HepG2 (cell line): Measurements from ENCODE around the gene TLL2. TPM values are rescaled to one million over a fixed set of nuclear protein-coding genes. Genes with fewer than 3 reads are reported as not detected.

Experiments
- ATAC-seq: fragments of 200-7000 bp; cut with Tn5 transposase; 3 replicates; pipeline ENCODE4 v1.9.1; 2020; ENCODE audit warnings: mild to moderate bottlenecking, moderate library complexity
- BruUV-seq: library from RNA; stranded (reverse); fragments of 400-500 nt; replicated peaks from 2 replicates; lab custom pipeline; 2021; lab: Mats Ljungman, UMichigan
- CTCF ChIA-PET: fragments of 300-600 bp; formaldehyde crosslinking; extraction: SDS; loops from one replicate; lab custom pipeline; 2021; ENCODE audit warnings: low total read pairs, inconsistent platforms, low intra/inter-chr PET ratio; lab: Yijun Ruan, JAX
- POLR2A ChIA-PET: fragments of 350-600 bp; sonication (Branson Sonifier 250); formaldehyde crosslinking; loops from one replicate; lab custom pipeline; 2020; ENCODE audit warnings: antibody characterized with exemption, inconsistent platforms; lab: Yijun Ruan, JAX
- DNase-seq: peaks from one replicate; pipeline ENCODE4 v3.0.0-alpha.2; 2015; ENCODE audit warnings: low spot score
- FAIRE-seq: peaks from 3 replicates; lab custom pipeline; 2011; peaks lifted over from hg19 to GRCh38; lab: Jason Lieb, UNC
- H2AFZ ChIP-seq: one replicate; pipeline ENCODE4 v1.6.1; 2011; ENCODE audit warnings: low read length, inconsistent platforms
- H3K27ac ChIP-seq: fragments of 300-600 bp; 3 replicates; pipeline ENCODE4 v1.8.0; 2011; ENCODE audit warnings: mixed run types, mild to moderate bottlenecking, mixed read lengths, low read length, inconsistent platforms; ENCODE audit not compliant: insufficient read depth; ENCODE audit errors: extremely low read length
- H3K27me3 ChIP-seq, 2 experiments: fragments of 200-600 bp in 1 of 2; 2 replicates in 1 of 2; 3 replicates in 1 of 2; pipeline versions ENCODE4 v1.6.0 to v1.8.0; 2011; ENCODE audit warnings: low read length in 2 of 2, mild to moderate bottlenecking in 2 of 2, moderate library complexity in 2 of 2, inconsistent platforms in 1 of 2; ENCODE audit not compliant: insufficient read depth in 2 of 2, control insufficient read depth in 1 of 2
- H3K36me3 ChIP-seq, 2 experiments: fragments of 200-600 bp in 1 of 2; replicated peaks in 1 of 2; 2 replicates in 1 of 2; 3 replicates in 1 of 2; pipeline versions ENCODE4 v1.5.1 to v1.8.0; 2011; ENCODE audit warnings: low read length in 2 of 2, inconsistent platforms in 1 of 2; ENCODE audit not compliant: insufficient read depth in 2 of 2, control insufficient read depth in 1 of 2
- H3K4me1 ChIP-seq: 2 replicates; pipeline ENCODE4 v1.5.1; 2012; ENCODE audit warnings: low read length, inconsistent platforms; ENCODE audit not compliant: insufficient read depth
- H3K4me2 ChIP-seq: 2 replicates; pipeline ENCODE4 v1.6.0; 2011; ENCODE audit warnings: low read depth, low read length, inconsistent platforms
- H3K4me3 ChIP-seq, 3 experiments: fragments of 200-600 bp in 1 of 3; sonication (generic), shearing (Covaris generic) in 1 of 3; replicated peaks in 1 of 3; 2 replicates each; pipeline ENCODE4 v1.5.1; 2011 to 2016; ENCODE audit warnings: low read length in 3 of 3, inconsistent platforms in 2 of 3, low read depth in 2 of 3, mild to moderate bottlenecking in 2 of 3, control low read depth in 1 of 3, mixed read lengths in 1 of 3; ENCODE audit not compliant: insufficient read depth in 1 of 3
- H3K79me2 ChIP-seq: one replicate; pipeline ENCODE4 v1.6.1; 2011; ENCODE audit warnings: low read length, inconsistent platforms; ENCODE audit not compliant: insufficient read depth
- H3K9ac ChIP-seq: 2 replicates; pipeline ENCODE4 v1.6.0; 2011; ENCODE audit warnings: mild to moderate bottlenecking, low read depth, low read length, inconsistent platforms; ENCODE audit not compliant: insufficient read depth
- H3K9me3 ChIP-seq: 2 replicates; pipeline ENCODE4 v1.5.1; 2012; ENCODE audit warnings: mild to moderate bottlenecking, low read length
- H4K20me1 ChIP-seq: 2 replicates; pipeline ENCODE4 v1.6.0; 2011; ENCODE audit warnings: inconsistent platforms, mild to moderate bottlenecking, low read length, moderate library complexity; ENCODE audit not compliant: insufficient read depth
- AGO2 ChIP-seq: fragments of 200-400 bp; formaldehyde crosslinking; optimal IDR thresholded peaks from 2 replicates; pipeline ENCODE3; 2017; ENCODE audit warnings: mild to moderate bottlenecking, low read depth, low read length, moderate library complexity
- HDAC2 ChIP-seq: sonication (generic); formaldehyde crosslinking; IDR thresholded peaks from 2 replicates; pipeline ENCODE4 v1.4.0; 2020; ENCODE audit warnings: missing genetic modification reagents
- RBAK ChIP-seq: sonication (generic); formaldehyde crosslinking; IDR thresholded peaks from 2 replicates; pipeline ENCODE4 v1.5.1; 2020; ENCODE audit warnings: mild to moderate bottlenecking, missing genetic modification reagents
- SAFB2 ChIP-seq: sonication (generic); formaldehyde crosslinking; IDR thresholded peaks from 2 replicates; pipeline ENCODE4 v1.5.1; 2020; ENCODE audit warnings: missing genetic modification reagents, low read depth, mild to moderate bottlenecking, borderline replicate concordance
- SAP130 ChIP-seq: IDR thresholded peaks from 2 replicates; pipeline ENCODE4 v1.6.1; 2016; ENCODE audit warnings: low read depth
- ZNF235 ChIP-seq: sonication (generic); formaldehyde crosslinking; IDR thresholded peaks from 2 replicates; pipeline ENCODE4 v1.8.1; 2023; ENCODE audit warnings: mild to moderate bottlenecking, missing genetic modification reagents, borderline replicate concordance
- WGBS: methylation state at CpG from one replicate; pipeline ENCODE4 v1.1.6; 2017; ENCODE audit warnings: low lambda C conversion rate; 5-methylcytosine and 5-hydroxymethylcytosine counted together
- in situ Hi-C: cut with HindIII; loops from 2 replicates; pipeline ENCODE4 v1.10.0; 2017; ENCODE audit warnings: low pct_unique_long_range_greater_than_20kb; ENCODE audit not compliant: extremely low pct_ligation_motif_present
- intact Hi-C: fragments of 100-400 bp; cut with micrococcal nuclease; formaldehyde crosslinking; loops from one replicate; pipeline ENCODE4 v1.10.0; 2022; ENCODE audit not compliant: unreplicated experiment
- polyA plus RNA-seq, 8 experiments: library from polyadenylated mRNA; depleted of rRNA in 3 of 8; stranded (reverse) in 7 of 8; unstranded in 1 of 8; fragments of >200 nt; fragmentation: Illumina TruSeq in 4 of 8; extraction: Trizol in 4 of 8; gene quantifications; 2 replicates each; pipeline versions ENCODE4 v1.2.1 to v1.2.3, GENCODE V29; 2011 to 2016; ENCODE audit warnings: low read depth in 4 of 8, missing spikeins in 1 of 8, mixed read lengths in 1 of 8; ENCODE audit not compliant: insufficient read depth in 1 of 8
- total RNA-seq, 5 experiments: library from RNA; depleted of rRNA; stranded (reverse); fragments of >200 nt; fragmentation: Illumina TruSeq; extraction: Trizol; gene quantifications; 2 replicates each; pipeline ENCODE4 v1.2.3, GENCODE V29; 2016; ENCODE audit warnings: low read depth in 1 of 5
- TF ChIP-seq, protein P1 (sequence below), 2 experiments: fragments of 450-650 bp in 1 of 2; sonication (generic) in 1 of 2; formaldehyde crosslinking in 1 of 2; IDR thresholded peaks; 2 replicates each; pipeline versions ENCODE4 v1.6.1 to v1.8.0; 2016 to 2022; ENCODE audit warnings: antibody characterized with exemption in 1 of 2, mild to moderate bottlenecking in 1 of 2, missing genetic modification reagents in 1 of 2

The TLL2 gene
- total and polyA plus RNA-seq, 2 of the 13 experiments (the other 11 are each of a cell fraction or from before 2014, with no cell fraction given) = 0.09 TPM; not detected in 1

DNA sequence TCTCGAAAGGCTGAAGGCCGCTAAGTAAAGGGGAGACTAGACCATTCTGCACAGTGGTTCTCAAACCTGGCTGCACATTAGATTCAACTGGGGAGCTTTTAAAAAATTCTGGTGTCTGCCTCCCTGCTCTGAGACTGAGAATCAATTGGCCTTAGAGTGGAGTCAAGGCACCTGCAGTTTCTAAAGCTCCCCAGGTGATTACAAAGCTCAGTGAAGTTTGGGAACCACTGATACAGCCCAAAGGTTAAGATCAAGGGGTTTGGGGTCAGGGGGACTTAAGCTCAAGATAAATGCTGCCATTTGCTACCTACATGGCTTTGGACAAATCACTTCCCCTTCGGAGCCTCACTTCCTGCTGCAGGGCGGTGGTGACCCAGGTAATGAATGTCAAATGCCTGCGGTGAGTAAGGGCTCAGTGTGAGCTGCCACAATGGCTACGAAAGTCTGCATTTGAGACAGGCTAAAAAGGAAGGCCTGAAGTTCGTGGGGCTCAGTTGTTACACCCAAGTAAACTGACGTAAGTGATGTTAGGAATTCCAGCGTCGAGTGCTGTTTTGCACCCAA, 72.3 kb downstream of the TLL2 start:
- H4K20me1 ChIP-seq = no peaks in the 10 kb centered on the region
- no peak for DNase-seq
- TF ChIP-seq, protein P1, sequence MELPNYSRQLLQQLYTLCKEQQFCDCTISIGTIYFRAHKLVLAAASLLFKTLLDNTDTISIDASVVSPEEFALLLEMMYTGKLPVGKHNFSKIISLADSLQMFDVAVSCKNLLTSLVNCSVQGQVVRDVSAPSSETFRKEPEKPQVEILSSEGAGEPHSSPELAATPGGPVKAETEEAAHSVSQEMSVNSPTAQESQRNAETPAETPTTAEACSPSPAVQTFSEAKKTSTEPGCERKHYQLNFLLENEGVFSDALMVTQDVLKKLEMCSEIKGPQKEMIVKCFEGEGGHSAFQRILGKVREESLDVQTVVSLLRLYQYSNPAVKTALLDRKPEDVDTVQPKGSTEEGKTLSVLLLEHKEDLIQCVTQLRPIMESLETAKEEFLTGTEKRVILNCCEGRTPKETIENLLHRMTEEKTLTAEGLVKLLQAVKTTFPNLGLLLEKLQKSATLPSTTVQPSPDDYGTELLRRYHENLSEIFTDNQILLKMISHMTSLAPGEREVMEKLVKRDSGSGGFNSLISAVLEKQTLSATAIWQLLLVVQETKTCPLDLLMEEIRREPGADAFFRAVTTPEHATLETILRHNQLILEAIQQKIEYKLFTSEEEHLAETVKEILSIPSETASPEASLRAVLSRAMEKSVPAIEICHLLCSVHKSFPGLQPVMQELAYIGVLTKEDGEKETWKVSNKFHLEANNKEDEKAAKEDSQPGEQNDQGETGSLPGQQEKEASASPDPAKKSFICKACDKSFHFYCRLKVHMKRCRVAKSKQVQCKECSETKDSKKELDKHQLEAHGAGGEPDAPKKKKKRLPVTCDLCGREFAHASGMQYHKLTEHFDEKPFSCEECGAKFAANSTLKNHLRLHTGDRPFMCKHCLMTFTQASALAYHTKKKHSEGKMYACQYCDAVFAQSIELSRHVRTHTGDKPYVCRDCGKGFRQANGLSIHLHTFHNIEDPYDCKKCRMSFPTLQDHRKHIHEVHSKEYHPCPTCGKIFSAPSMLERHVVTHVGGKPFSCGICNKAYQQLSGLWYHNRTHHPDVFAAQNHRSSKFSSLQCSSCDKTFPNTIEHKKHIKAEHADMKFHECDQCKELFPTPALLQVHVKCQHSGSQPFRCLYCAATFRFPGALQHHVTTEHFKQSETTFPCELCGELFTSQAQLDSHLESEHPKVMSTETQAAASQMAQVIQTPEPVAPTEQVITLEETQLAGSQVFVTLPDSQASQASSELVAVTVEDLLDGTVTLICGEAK (IDR thresholded peaks at IDR 0.05) = no peak
- TF ChIP-seq, protein P1 (CRISPR knock-in tag; IDR thresholded peaks at IDR 0.05) = no peak
- TF ChIP-seq SAP130 (no peak), SAFB2 (CRISPR knock-in tag) (no peak), HDAC2 (no peak), ZNF235 (no peak), AGO2 (no peak), RBAK (CRISPR knock-in tag) (no peak)
- no TSS peak for BruUV-seq
- no peak for ATAC-seq
- WGBS = 53% methylated on average over 8 of the region's 10 CpGs
- intact Hi-C loops (no loop called here), in situ Hi-C loops (no loop called here)
- H2AFZ ChIP-seq = no peak overlapping the region
- POLR2A ChIA-PET = no interaction called here
- H3K4me2 ChIP-seq = no peak overlapping the region
- no peaks in the 10 kb centered on the region for H3K4me1 ChIP-seq
- H3K27ac ChIP-seq = no peak overlapping the region
- no peak overlapping the region for H3K4me3 ChIP-seq
- no peaks in the 10 kb centered on the region for H3K36me3 ChIP-seq
- FAIRE-seq = no peak
- CTCF ChIA-PET = no interaction called here
- H3K9me3 ChIP-seq = no peaks in the 10 kb centered on the region
- 0 out of 5 replicates have a peak, but pooled peaks cover 0 to 6% of the 10 kb centered on the region in 2 experiments for H3K27me3 ChIP-seq
- H3K79me2 ChIP-seq = no peaks in the 10 kb centered on the region
- no peak overlapping the region for H3K9ac ChIP-seq
